Ishikawa (cell line): Measurements from ENCODE around the gene GRIK5.

ENCODE experiments used
- CREB1 ChIP-seq: IDR thresholded peaks from 2 replicates; pipeline ENCODE4 v1.6.1; 2012; ENCODE audit warnings: low read depth
- EGR1 ChIP-seq: IDR thresholded peaks from 2 replicates; pipeline ENCODE4 v1.6.1; 2012
- RAD21 ChIP-seq: IDR thresholded peaks from 2 replicates; pipeline ENCODE4 v1.6.1; 2012; ENCODE audit warnings: low read depth
- REST ChIP-seq: IDR thresholded peaks from 2 replicates; pipeline ENCODE4 v1.6.1; 2012; ENCODE audit warnings: low read depth, mild to moderate bottlenecking
- TAF1 ChIP-seq: IDR thresholded peaks from 2 replicates; pipeline ENCODE4 v1.6.1; 2012; ENCODE audit warnings: low read depth, mild to moderate bottlenecking
- TF ChIP-seq, protein P1 (sequence below): IDR thresholded peaks from 2 replicates; pipeline ENCODE4 v1.6.1; 2012

GRCh38 chr19:42051166-42052115, 18.6 kb downstream of the GRIK5 start:
- TF ChIP-seq RAD21 = no peak
- no peak for TF ChIP-seq TAF1
- no peak for TF ChIP-seq CREB1
- no peak for TF ChIP-seq REST
- TF ChIP-seq EGR1 = no peak
- TF ChIP-seq, protein P1, sequence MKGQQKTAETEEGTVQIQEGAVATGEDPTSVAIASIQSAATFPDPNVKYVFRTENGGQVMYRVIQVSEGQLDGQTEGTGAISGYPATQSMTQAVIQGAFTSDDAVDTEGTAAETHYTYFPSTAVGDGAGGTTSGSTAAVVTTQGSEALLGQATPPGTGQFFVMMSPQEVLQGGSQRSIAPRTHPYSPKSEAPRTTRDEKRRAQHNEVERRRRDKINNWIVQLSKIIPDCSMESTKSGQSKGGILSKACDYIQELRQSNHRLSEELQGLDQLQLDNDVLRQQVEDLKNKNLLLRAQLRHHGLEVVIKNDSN = no peak
